ENCODE data around the gene SHLD2. TPM values are rescaled to one million over a fixed set of nuclear protein-coding genes. Genes with fewer than 3 reads are reported as not detected.
A peak's percentile ranks its signal among the peaks of the same experiment; 100 is the strongest.

The SHLD2 gene
- total RNA-seq, 4 donors from 2014 or later: 7.2 to 15.2 (median 12.3) TPM

- no peak for TF ChIP-seq POLR2A (IDR thresholded peaks at IDR 0.05)
- TF ChIP-seq CTCF (IDR thresholded peaks at IDR 0.05 in 4 of 5, conservative IDR thresholded peaks at IDR 0.05 in 1 of 5): no peak
- H3K27me3 ChIP-seq: no peaks in the 10 kb centered on the region
- H3K36me3 ChIP-seq: no peaks in the 10 kb centered on the region
- DNase-seq (no peak), ATAC-seq (no peak)
- H3K9me3 ChIP-seq: no peaks in the 10 kb centered on the region
- H3K4me1 ChIP-seq: peaks cover 0 to 4% of the 10 kb centered on the region in 2 donors
- intact Hi-C loops (cut with DNase I; ENCODE audit: low total_unique reads) (no loop called here), in situ Hi-C loops (cut with MboI; ENCODE audit: low sequenced_read_pairs in 4 of 4) (loop anchor here in 1 of 4 donors (25.0 kb wide), 1 partner anchor 148 kb away; no protein-coding TSS in a partner anchor)
- H3K27ac ChIP-seq: no peak overlapping the region
- H3K4me3 ChIP-seq: no peak overlapping the region
Observed at GRCh38 chr10:87085537-87085936, 9.5 kb upstream of the SHLD2 start.

- TF ChIP-seq POLR2A (IDR thresholded peaks at IDR 0.05) (no peak), CTCF (IDR thresholded peaks at IDR 0.05 in 4 of 5, conservative IDR thresholded peaks at IDR 0.05 in 1 of 5) (no peak)
Observed at GRCh38 chr10:87089746-87090145, 5.3 kb upstream of the SHLD2 start.

GRCh38 chr10:87090779-87091178, 4.2 kb upstream of the SHLD2 start:
- DNase-seq (no peak), ATAC-seq (no peak)
- peaks cover 12 to 29% of the 10 kb centered on the region in 2 donors for H3K4me1 ChIP-seq
- H3K9me3 ChIP-seq: no peaks in the 10 kb centered on the region
- intact Hi-C loops (cut with DNase I; ENCODE audit: low total_unique reads) (loop anchor here (10.0 kb wide), 1 partner anchor 556 kb away; no protein-coding TSS in a partner anchor), in situ Hi-C loops (cut with MboI; ENCODE audit: low sequenced_read_pairs in 4 of 4) (loop anchor here in 1 of 4 donors (25.0 kb wide), 1 partner anchor 153 kb away; no protein-coding TSS in a partner anchor)
- no peak for TF ChIP-seq POLR2A (IDR thresholded peaks at IDR 0.05)
- no peak for TF ChIP-seq CTCF (IDR thresholded peaks at IDR 0.05 in 4 of 5, conservative IDR thresholded peaks at IDR 0.05 in 1 of 5)
- H3K27me3 ChIP-seq: no peaks in the 10 kb centered on the region
- no peaks in the 10 kb centered on the region for H3K36me3 ChIP-seq
- H3K27ac ChIP-seq: no peak overlapping the region
- no peak overlapping the region for H3K4me3 ChIP-seq

More at GRCh38 chr10:87089746-87090145, 5.3 kb upstream of the SHLD2 start:
- Histone ChIP-seq H3K9me3 (no peaks in the 10 kb centered on the region), H3K4me1 (peaks cover 12 to 29% of the 10 kb centered on the region in 2 donors), H3K27ac (no peak overlapping the region), H3K27me3 (no peaks in the 10 kb centered on the region), H3K36me3 (no peaks in the 10 kb centered on the region), H3K4me3 (no peak overlapping the region)
- DNase-seq (no peak), ATAC-seq (no peak)
- in situ Hi-C loops (cut with MboI; ENCODE audit: low sequenced_read_pairs in 4 of 4) (loop anchor here in 1 of 4 donors (25.0 kb wide), 1 partner anchor 152 kb away; no protein-coding TSS in a partner anchor), intact Hi-C loops (cut with DNase I; ENCODE audit: low total_unique reads) (loop anchor here (10.0 kb wide), 1 partner anchor 555 kb away; no protein-coding TSS in a partner anchor)

- TF ChIP-seq POLR2A (IDR thresholded peaks at IDR 0.05) (no peak), CTCF (IDR thresholded peaks at IDR 0.05 in 4 of 5, conservative IDR thresholded peaks at IDR 0.05 in 1 of 5) (no peak)
- intact Hi-C loops (cut with DNase I; ENCODE audit: low total_unique reads): loop anchor here (10.0 kb wide), 1 partner anchor 558 kb away; no protein-coding TSS in a partner anchor
- peak overlapping the region; percentile 82 to 94 (median 85) for H3K4me3 ChIP-seq
- H3K27ac ChIP-seq: peak overlapping the region; percentile 95 to 99 (median 97)
- in situ Hi-C loops (cut with MboI; ENCODE audit: low sequenced_read_pairs in 4 of 4): loop anchor here in 1 of 4 donors (25.0 kb wide), 1 partner anchor 155 kb away; no protein-coding TSS in a partner anchor
- no peaks in the 10 kb centered on the region for H3K27me3 ChIP-seq
- H3K9me3 ChIP-seq: no peaks in the 10 kb centered on the region
- peaks cover 12 to 34% of the 10 kb centered on the region in 2 donors for H3K4me1 ChIP-seq
- ATAC-seq (no peak), DNase-seq (no peak)
- no peaks in the 10 kb centered on the region for H3K36me3 ChIP-seq
Observed at GRCh38 chr10:87092376-87092860, 2.6 kb upstream of the SHLD2 start.

All from gastrocnemius medialis (tissue), 4 donors.